Measurements from ENCODE around the gene PTPN6.

PTPN6 gene

DNA sequence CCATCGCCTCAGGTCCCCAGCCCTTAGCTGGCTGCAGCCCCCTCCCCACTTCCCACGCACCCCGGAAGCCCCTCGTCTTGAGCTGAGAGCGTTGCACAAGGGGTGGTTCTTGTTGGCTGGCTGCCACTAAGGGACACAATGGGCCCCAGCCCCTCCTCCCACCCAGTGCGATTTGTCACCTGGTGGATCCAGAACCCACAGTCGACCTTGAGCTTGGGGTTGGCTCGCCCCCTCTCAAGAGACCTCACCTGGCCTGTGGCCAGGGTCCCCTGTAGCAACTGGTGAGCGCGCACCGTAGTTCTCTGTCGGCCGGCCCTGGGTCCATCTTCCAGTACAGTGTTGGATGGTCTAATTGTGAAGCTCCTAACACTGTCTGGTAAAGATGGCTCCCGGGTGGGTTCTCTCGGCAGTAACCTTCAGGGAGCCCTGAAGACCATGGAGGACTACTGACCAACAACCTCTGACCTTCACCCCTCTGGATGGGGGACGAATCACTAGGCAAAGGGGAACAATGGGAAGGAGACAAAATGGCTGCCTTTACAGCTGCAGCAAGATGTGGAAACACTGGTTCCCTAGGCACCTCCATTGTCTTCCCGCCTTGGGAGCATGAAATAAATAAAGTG, 12.7 kb downstream of the PTPN6 start:
- TF ChIP-seq, protein P1, sequence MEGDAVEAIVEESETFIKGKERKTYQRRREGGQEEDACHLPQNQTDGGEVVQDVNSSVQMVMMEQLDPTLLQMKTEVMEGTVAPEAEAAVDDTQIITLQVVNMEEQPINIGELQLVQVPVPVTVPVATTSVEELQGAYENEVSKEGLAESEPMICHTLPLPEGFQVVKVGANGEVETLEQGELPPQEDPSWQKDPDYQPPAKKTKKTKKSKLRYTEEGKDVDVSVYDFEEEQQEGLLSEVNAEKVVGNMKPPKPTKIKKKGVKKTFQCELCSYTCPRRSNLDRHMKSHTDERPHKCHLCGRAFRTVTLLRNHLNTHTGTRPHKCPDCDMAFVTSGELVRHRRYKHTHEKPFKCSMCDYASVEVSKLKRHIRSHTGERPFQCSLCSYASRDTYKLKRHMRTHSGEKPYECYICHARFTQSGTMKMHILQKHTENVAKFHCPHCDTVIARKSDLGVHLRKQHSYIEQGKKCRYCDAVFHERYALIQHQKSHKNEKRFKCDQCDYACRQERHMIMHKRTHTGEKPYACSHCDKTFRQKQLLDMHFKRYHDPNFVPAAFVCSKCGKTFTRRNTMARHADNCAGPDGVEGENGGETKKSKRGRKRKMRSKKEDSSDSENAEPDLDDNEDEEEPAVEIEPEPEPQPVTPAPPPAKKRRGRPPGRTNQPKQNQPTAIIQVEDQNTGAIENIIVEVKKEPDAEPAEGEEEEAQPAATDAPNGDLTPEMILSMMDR (IDR thresholded peaks at IDR 0.05; ENCODE audit: borderline replicate concordance, insufficient read depth, low read depth, low read length), result no peak
- no peak overlapping the region for H3K4me3 ChIP-seq (ENCODE audit: low read depth, low read length)

- TF ChIP-seq, protein P1 (IDR thresholded peaks at IDR 0.05; ENCODE audit: borderline replicate concordance, insufficient read depth, low read depth, low read length), result no peak
- H3K4me3 ChIP-seq (ENCODE audit: low read depth, low read length), result no peak overlapping the region
Measured at GRCh38 chr12:6964605-6965025, 13.5 kb downstream of the PTPN6 start.

- TF ChIP-seq, protein P1 (IDR thresholded peaks at IDR 0.05; ENCODE audit: borderline replicate concordance, insufficient read depth, low read depth, low read length), result peak; percentile 91
- H3K4me3 ChIP-seq (ENCODE audit: low read depth, low read length), result no peak overlapping the region
Measured at GRCh38 chr12:6965026-6965661, 14.0 kb downstream of the PTPN6 start.

DNA sequence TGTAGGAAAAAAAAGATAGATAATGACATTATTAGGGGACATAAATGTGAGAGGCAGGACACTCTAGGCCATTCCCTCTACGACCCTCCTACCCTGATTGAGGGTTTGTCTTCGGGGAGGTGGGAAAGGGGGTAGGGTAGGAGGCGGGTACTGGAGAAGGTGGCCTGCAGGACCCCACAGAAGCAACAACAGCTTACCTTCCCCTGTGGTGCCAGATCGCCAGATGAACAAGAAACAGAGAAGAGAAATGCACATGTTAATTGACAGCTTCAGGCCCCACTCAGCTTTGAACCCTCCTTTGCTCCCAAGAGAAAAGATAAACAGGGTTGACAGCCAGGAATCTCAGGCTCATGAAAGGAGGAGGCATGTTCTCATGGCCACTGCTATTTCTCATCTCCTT, 14.6 kb downstream of the PTPN6 start:
- no peak overlapping the region for H3K4me3 ChIP-seq (ENCODE audit: low read depth, low read length)

DNA sequence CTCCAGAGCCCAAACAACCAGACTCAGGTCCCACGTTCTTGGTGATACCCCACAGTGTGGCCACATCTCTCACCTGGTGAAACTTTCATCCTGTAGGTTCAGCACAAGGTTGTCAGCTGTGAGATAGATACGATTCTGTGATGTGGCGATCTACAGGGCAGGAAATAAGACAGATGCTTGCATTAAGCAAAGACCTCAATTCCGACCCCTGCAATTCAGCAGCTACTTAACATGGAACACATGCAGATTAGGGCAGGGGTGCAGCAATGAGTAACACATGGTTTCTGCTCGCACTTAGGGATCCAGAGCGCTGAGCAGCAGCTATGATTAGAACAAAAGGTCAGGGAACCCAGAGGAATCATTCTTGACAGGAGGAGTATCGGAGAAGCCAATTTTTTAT, 15.2 kb downstream of the PTPN6 start:
- TF ChIP-seq, protein P1 (IDR thresholded peaks at IDR 0.05; ENCODE audit: borderline replicate concordance, insufficient read depth, low read depth, low read length), result no peak
- no peak overlapping the region for H3K4me3 ChIP-seq (ENCODE audit: low read depth, low read length)

More for the DNA sequence above, 14.6 kb downstream of the PTPN6 start:
- TF ChIP-seq, protein P1 (IDR thresholded peaks at IDR 0.05; ENCODE audit: borderline replicate concordance, insufficient read depth, low read depth, low read length), result no peak

- H3K4me3 ChIP-seq (ENCODE audit: low read depth, low read length), result no peak overlapping the region
- TF ChIP-seq, protein P1 (IDR thresholded peaks at IDR 0.05; ENCODE audit: borderline replicate concordance, insufficient read depth, low read depth, low read length), result no peak
Measured at GRCh38 chr12:6967651-6968100, 16.5 kb downstream of the PTPN6 start.

- TF ChIP-seq, protein P1 (IDR thresholded peaks at IDR 0.05; ENCODE audit: borderline replicate concordance, insufficient read depth, low read depth, low read length), result no peak
- no peak overlapping the region for H3K4me3 ChIP-seq (ENCODE audit: low read depth, low read length)
Measured at GRCh38 chr12:6968426-6968825, 17.3 kb downstream of the PTPN6 start.
